ENCODE results near the gene ADARB2.

GRCh38 chr10:1778375-1778969 lies 41.1 kb upstream of the ADARB2 start:
- TF ChIP-seq RAD21 (IDR thresholded peaks at IDR 0.05; ENCODE audit: low read depth) (no peak), CREB1 (IDR thresholded peaks at IDR 0.05; ENCODE audit: low read depth) (no peak), YY1 (IDR thresholded peaks at IDR 0.05; ENCODE audit: low read depth) (no peak), MAX (IDR thresholded peaks at IDR 0.05) (no peak), EP300 (IDR thresholded peaks at IDR 0.05; ENCODE audit: borderline replicate concordance) (no peak), TAF1 (IDR thresholded peaks at IDR 0.05; ENCODE audit: low read depth) (no peak), TCF12 (IDR thresholded peaks at IDR 0.05; ENCODE audit: low read depth) (no peak), ZBTB7A (IDR thresholded peaks at IDR 0.05; ENCODE audit: low read depth) (no peak)

All from Ishikawa (cell line).